ENCODE measurements around the gene SLC35A5.

GRCh38 chr3:112583105-112583504 lies 21.3 kb downstream of the SLC35A5 start:
- TF ChIP-seq POLR2AphosphoS5 (IDR thresholded peaks at IDR 0.05; ENCODE audit: control insufficient read depth, insufficient read depth, low read depth, low read length) = no peak
- no peak for TF ChIP-seq JUND (IDR thresholded peaks at IDR 0.05; ENCODE audit: borderline replicate concordance, low read depth, low read length)
- no peak for TF ChIP-seq JUND (tag; IDR thresholded peaks at IDR 0.05; ENCODE audit: borderline replicate concordance, low read depth, low read length)
- TF ChIP-seq SETDB1 (IDR thresholded peaks at IDR 0.05; ENCODE audit: low read length) = no peak
- no peak for TF ChIP-seq ADNP (tag; IDR thresholded peaks at IDR 0.05)
- no peak for TF ChIP-seq AFF4 (CRISPR knock-in tag; IDR thresholded peaks at IDR 0.05)
- no peak for TF ChIP-seq NRF1 (conservative IDR thresholded peaks at IDR 0.05 in 1 of 2, IDR thresholded peaks at IDR 0.05 in 1 of 2)
- no peak for TF ChIP-seq HOMEZ (CRISPR knock-in tag; IDR thresholded peaks at IDR 0.05)
- TF ChIP-seq NFIC (IDR thresholded peaks at IDR 0.05) = no peak
- TF ChIP-seq ZNF133 (CRISPR knock-in tag; IDR thresholded peaks at IDR 0.05) = no peak
- no peak for TF ChIP-seq HDGF (IDR thresholded peaks at IDR 0.05)

All from K562 (cell line).